PC-3 (cell line): ENCODE results near the gene BSCL2.

Experiments used
- CTCF ChIP-seq: fragments of 300-600 bp; sonication (generic); conservative IDR thresholded peaks from 2 replicates; pipeline ENCODE4 v1.5.1; 2017; ENCODE audit warnings: antibody characterized with exemption, low read depth, mild to moderate bottlenecking, low read length
- EZH2phosphoT487 ChIP-seq: fragments of 300-600 bp; sonication (generic); IDR thresholded peaks from 2 replicates; pipeline ENCODE4 v1.6.1; 2018; ENCODE audit warnings: mild to moderate bottlenecking, antibody characterized with exemption, low read length, borderline replicate concordance

GRCh38 chr11:62705880-62706849, 1.1 kb downstream of the BSCL2 start:
- TF ChIP-seq CTCF: no peak
- TF ChIP-seq EZH2phosphoT487: no peak
